Measurements from ENCODE around the gene LGR4. TPM values are rescaled to one million over a fixed set of nuclear protein-coding genes. Genes with fewer than 3 reads are reported as not detected.
A peak's percentile ranks its signal among the peaks of the same experiment; 100 is the strongest.

The LGR4 gene
- total and polyA plus RNA-seq, 9 of the 15 experiments (the other 6 are each of a cell fraction or from before 2014, with no cell fraction given): 0.94 to 10.1 (median 5.8) TPM

- TF ChIP-seq CEBPB (tag; IDR thresholded peaks at IDR 0.05) (0 out of 2 replicates have a peak, but pooled peaks have one; percentile 33), PHF20 (IDR thresholded peaks at IDR 0.05; ENCODE audit: partially characterized antibody) (no peak)
- no peaks in the 10 kb centered on the region for H3K79me2 ChIP-seq (ENCODE audit: control insufficient read depth, insufficient read depth, low read length)
- in situ Hi-C loops (cut with MboI) (loop anchor here (25.0 kb wide), 2 partner anchors 725 to 1200 kb away; no protein-coding TSS in a partner anchor), intact Hi-C loops (cut with micrococcal nuclease) (loop anchor here (5.0 kb wide), 3 partner anchors 190 to 1200 kb away; no protein-coding TSS in a partner anchor)
- no peaks in the 10 kb centered on the region for H3K27me3 ChIP-seq (ENCODE audit: control insufficient read depth in 2 of 2, insufficient read depth in 2 of 2, low read length in 2 of 2)
- H3K27ac ChIP-seq (ENCODE audit: extremely low read depth, low read depth, low read length): no peak overlapping the region
- H3K4me1 ChIP-seq (replicated peaks in 1 of 2; ENCODE audit: control insufficient read depth in 2 of 2, insufficient read depth in 2 of 2, low read length in 2 of 2): no peaks in the 10 kb centered on the region
- H3K9ac ChIP-seq (ENCODE audit: insufficient read depth in 1 of 2, low read depth in 2 of 2, low read length in 2 of 2): no peak overlapping the region
- no peak overlapping the region for H3K4me3 ChIP-seq
- no peak for DNase-seq (ENCODE audit: extremely low read depth in 1 of 4, low spot score in 3 of 4)
- 69% methylated on average over 5 of the region's 6 CpGs for WGBS (ENCODE audit: insufficient coverage, low coverage, missing lambda C conversion rate)
- H4K20me1 ChIP-seq (replicated peaks; ENCODE audit: control insufficient read depth, insufficient read depth, low read length): no peaks in the 10 kb centered on the region
- H3K9me1 ChIP-seq (ENCODE audit: control insufficient read depth, insufficient read depth, low read length): no peaks in the 10 kb centered on the region
- no TSS peak for BruUV-seq (replicated peaks)
- H3K4me2 ChIP-seq (ENCODE audit: insufficient read depth, low read length): no peak overlapping the region
- POLR2A ChIA-PET: interaction anchor here (0.6 to 1.7 kb wide), 3 partner anchors 15 to 873 kb away, joined by 3 to 5 read pairs (median 5); partner anchors contain the start of gene LGR4
- ATAC-seq: no peak
- FAIRE-seq: no peak
- H3K36me3 ChIP-seq (ENCODE audit: control insufficient read depth, insufficient read depth, low read length): peaks cover 24% of the 10 kb centered on the region; the same call in 2 of the 3 replicates
- H2AFZ ChIP-seq (ENCODE audit: low read depth, low read length): no peak overlapping the region
- CTCF ChIA-PET (ENCODE audit: low intra/inter-chr PET ratio): no interaction called here
- no peaks in the 10 kb centered on the region for H3K9me3 ChIP-seq (replicated peaks; ENCODE audit: control insufficient read depth, insufficient read depth, low read depth, low read length)
These were observed 15.1 kb upstream of the LGR4 start for GRCh38 chr11:27487706-27488105.

GRCh38 chr11:27485930-27486773, 13.6 kb upstream of the LGR4 start:
- peak; percentile 44 to 75 (median 45) for DNase-seq (ENCODE audit: extremely low read depth in 1 of 4, low spot score in 3 of 4)
- POLR2A ChIA-PET: interaction anchor here (1.3 to 2.0 kb wide), 2 partner anchors 13 to 283 kb away, joined by 4 to 6 read pairs; partner anchors contain the start of gene LGR4
- peak; percentile 81 for ATAC-seq
- peaks cover 9% of the 10 kb centered on the region; the same call in 2 of the 3 replicates for H3K36me3 ChIP-seq (ENCODE audit: control insufficient read depth, insufficient read depth, low read length)
- in situ Hi-C loops (cut with MboI) (loop anchor here (25.0 kb wide), 2 partner anchors 724 to 1199 kb away; no protein-coding TSS in a partner anchor), intact Hi-C loops (cut with micrococcal nuclease) (loop anchor here (1.0 to 5.0 kb wide), 4 partner anchors 189 to 1199 kb away; no protein-coding TSS in a partner anchor)
- peak; percentile 86 for FAIRE-seq
- no peaks in the 10 kb centered on the region for H3K9me3 ChIP-seq (replicated peaks; ENCODE audit: control insufficient read depth, insufficient read depth, low read depth, low read length)
- H4K20me1 ChIP-seq (replicated peaks; ENCODE audit: control insufficient read depth, insufficient read depth, low read length): no peaks in the 10 kb centered on the region
- no peaks in the 10 kb centered on the region for H3K79me2 ChIP-seq (ENCODE audit: control insufficient read depth, insufficient read depth, low read length)
- H3K27ac ChIP-seq (ENCODE audit: extremely low read depth, low read depth, low read length): no peak overlapping the region
- H2AFZ ChIP-seq (ENCODE audit: low read depth, low read length): no peak overlapping the region
- BruUV-seq (replicated peaks): no TSS peak
- CTCF ChIA-PET (ENCODE audit: low intra/inter-chr PET ratio): interaction anchor here (0.9 to 2.8 kb wide), 6 partner anchors 282 to 1201 kb away, joined by 3 to 52 read pairs (median 6); no protein-coding TSS in a partner anchor
- no peaks in the 10 kb centered on the region for H3K27me3 ChIP-seq (ENCODE audit: control insufficient read depth in 2 of 2, insufficient read depth in 2 of 2, low read length in 2 of 2)
- 14% methylated on average over 4 of the region's 4 CpGs for WGBS (ENCODE audit: insufficient coverage, low coverage, missing lambda C conversion rate)
- H3K4me3 ChIP-seq: no peak overlapping the region
- no peak overlapping the region for H3K4me2 ChIP-seq (ENCODE audit: insufficient read depth, low read length)
- no peak overlapping the region for H3K9ac ChIP-seq (ENCODE audit: insufficient read depth in 1 of 2, low read depth in 2 of 2, low read length in 2 of 2)
- no peaks in the 10 kb centered on the region for H3K4me1 ChIP-seq (replicated peaks in 1 of 2; ENCODE audit: control insufficient read depth in 2 of 2, insufficient read depth in 2 of 2, low read length in 2 of 2)
- no peaks in the 10 kb centered on the region for H3K9me1 ChIP-seq (ENCODE audit: control insufficient read depth, insufficient read depth, low read length)
- TF ChIP-seq MEF2A (IDR thresholded peaks at IDR 0.05; ENCODE audit: control insufficient read depth, low read depth, low read length) (0 out of 2 replicates have a peak, but pooled peaks have one; percentile 37), ZNF707 (CRISPR knock-in tag; conservative IDR thresholded peaks at IDR 0.05) (no peak), GTF3C2 (IDR thresholded peaks at IDR 0.05; ENCODE audit: borderline replicate concordance, extremely low read depth, insufficient read length) (no peak), SMC3 (conservative IDR thresholded peaks at IDR 0.05; ENCODE audit: insufficient read depth, low read depth, low read length) (peak; percentile 96), ARID2 (IDR thresholded peaks at IDR 0.05) (peak; percentile 86), RAD21 (CRISPR knock-in tag; conservative IDR thresholded peaks at IDR 0.05 in 1 of 2, IDR thresholded peaks at IDR 0.05 in 1 of 2) (peak; percentile 97 to 99), KDM5B (IDR thresholded peaks at IDR 0.05; ENCODE audit: insufficient replicate concordance, low read depth, low read length) (no peak)
